Skin of body (tissue), 2 donors: ENCODE data around the gene SLC9C1. TPM values are rescaled to one million over a fixed set of nuclear protein-coding genes. Genes with fewer than 3 reads are reported as not detected.

Source experiments
- DNase-seq: peaks from one replicate; lab custom pipeline; 2025; lab: John Stamatoyannopoulos, UW
- total RNA-seq: library from RNA; depleted of rRNA; stranded (reverse); fragments of >200 nt; gene quantifications from one replicate; pipeline ENCODE4 v1.2.3, GENCODE V29; 2014

SLC9C1 gene
- 0.89 TPM for total RNA-seq

DNA sequence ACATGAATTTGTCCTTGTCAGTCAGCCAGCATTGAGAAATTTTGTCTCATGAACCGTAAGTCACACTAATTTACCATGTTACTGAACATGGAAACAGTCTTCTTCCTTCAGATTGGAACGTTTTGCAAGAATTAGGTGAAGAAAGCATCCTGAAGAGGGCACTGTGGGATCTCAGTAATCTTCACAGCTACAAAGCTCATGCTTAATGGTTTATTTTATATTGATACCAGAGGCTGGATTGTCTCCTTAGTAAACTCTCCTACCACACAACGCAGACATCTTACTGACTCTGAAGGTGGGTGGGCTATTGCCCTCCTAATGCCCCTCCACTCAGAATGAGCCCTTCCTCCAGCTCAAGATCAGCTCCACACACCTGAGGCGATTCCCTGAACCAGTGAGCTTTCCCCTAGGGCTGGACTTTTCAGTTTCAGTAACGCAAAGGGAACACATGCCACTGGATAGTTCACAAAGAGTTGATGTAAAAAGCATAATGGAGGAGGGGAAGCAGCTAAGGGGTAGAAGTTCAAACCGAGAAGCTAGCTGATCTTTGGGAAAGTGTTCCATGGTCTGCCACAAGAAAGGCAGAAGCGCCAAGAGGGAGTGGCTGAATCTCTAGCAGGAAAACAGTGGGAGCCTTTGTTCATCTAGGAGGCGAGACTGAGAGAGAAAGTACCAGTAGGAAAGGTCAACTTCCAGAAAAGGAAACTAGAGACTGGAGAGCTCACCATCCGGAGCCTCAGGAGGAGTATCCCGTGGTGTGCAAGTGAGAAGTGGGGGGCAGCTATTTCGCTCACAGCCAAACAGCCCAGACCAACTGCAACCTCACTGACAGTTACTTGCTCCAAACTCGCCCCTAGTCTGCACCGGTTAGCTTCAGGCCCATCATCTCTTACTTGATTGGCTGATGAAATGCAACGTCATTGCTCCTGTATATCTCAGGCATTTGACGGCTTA is at the start of gene SLC9C1:
Gene SLC9C1, minus strand, starts transcription at position 849 of the 954 bp plus-strand sequence. CDS start 7,425 bp downstream, outside the sequence.
- DNase-seq, result peak; percentile 81

DNA sequence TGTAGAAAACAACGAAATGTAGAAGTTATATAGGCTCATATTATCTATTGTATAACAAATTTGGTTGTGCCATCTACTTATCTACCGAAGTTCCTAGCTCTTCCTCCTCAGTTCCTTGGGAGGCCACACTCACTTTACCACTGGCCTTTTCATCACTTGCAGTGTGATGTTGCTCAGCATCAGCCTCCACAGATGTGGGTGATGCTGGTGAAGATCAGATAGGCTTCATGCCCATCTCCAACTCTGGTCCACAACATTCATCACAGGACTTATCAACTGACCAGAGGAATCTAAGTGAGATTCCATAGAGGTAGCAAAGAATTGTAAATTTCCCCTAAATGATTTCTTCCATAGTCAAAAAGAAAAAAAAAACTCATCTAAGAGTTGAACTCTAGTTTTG is 47.4 kb upstream of the SLC9C1 start:
- no peak for DNase-seq

DNA sequence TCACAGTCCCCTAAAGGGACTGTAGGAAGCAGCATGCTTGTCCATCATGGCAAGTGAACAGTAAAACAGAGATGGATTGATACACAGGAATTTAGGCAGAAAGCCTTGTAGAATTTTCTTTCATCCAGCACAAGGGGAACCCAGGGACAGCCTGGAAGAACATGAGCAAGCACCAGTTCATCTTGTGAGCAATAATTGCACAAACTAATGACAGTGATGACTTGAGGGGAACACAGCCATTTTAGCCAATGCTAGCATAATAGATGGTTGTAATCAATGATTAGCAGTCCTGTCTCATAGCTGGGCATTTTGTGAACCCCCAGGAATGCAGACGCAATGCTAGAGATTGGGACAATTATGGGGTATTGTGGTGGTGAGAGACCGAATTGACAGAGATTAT is 45.6 kb upstream of the SLC9C1 start:
- no peak for DNase-seq

DNA sequence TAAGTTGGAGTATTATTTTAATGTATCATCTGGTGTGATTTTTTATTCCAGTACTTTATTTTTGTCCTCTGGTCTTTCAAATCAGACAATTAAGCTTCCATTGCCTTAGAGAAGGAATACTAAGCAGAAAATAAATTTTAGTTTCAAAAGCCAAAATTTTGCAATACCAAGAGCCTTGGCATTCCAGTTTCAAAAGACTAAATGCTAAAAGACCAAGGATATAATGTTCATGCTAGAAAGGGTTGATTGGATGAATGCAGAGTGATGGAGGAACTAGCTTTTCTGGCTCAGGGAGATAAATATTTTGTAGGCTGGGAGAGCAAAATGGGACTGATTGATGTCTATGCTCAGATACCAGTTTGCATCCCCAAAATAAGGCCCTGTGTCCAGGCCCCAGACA is 45.1 kb upstream of the SLC9C1 start:
- DNase-seq, result no peak

DNA sequence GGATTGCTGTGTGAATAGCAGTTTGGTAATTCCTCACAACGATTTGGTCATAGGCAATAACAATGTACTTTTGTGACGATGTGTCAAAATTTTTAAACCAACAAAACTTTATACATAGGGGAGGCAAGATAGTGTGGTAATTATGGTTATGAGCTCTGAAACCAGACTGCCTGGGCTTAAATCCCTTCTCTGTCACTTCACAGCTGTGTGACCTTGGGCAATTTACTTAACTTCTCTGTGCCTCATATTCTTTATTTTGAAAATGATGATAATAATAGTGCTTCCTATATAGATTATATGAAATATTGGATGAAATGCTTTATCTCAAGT is 44.7 kb upstream of the SLC9C1 start:
- DNase-seq, result no peak

DNA sequence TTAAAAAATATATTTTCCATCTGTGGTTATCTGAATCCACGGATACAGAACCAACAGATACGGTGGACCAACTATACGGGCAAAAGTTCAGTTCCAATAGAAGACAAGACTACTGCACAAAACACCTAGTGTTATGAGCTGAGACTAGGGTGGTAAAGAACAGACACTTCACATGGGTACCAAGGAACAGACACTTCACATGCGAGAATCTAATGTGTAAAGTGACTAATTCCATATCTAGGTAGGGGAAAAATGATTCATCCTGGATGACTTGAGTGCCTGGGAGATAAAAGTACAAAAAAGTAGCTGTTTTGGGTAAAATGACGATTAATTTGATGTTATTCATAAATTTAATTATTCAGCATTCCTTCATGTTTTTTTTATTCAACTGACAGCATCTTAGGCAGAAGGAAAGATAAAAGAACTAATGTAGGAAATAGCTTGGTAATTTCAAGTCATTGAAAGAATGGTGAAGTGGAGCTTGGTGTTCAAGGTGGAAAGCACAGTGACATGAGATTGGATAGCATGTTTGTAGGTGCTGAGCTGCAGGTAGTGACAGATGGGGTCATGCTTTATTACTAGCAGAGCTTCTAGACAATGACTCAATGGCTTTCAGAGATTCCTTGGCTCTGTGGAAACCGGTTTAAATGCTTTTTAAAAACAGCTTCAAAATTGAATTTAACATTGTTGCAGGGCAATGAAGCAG is 44.2 kb upstream of the SLC9C1 start:
- no peak for DNase-seq

DNA sequence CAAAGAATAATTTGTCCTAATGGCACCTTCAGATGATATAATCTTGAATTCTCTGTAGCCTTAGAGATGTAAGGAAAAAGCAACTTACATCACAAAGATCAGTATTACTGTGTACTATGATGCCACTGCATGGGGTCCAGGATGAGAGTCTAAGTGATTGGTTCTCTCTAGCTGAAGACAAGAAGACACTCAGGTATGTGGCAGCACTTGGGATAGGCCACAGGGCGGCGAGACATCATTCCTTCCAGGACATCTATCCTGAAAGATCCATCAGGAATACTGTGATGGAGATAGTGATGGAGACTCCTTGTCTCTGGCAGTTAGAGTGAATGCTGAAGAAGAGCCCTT is 41.4 kb upstream of the SLC9C1 start:
- DNase-seq, result no peak

DNA sequence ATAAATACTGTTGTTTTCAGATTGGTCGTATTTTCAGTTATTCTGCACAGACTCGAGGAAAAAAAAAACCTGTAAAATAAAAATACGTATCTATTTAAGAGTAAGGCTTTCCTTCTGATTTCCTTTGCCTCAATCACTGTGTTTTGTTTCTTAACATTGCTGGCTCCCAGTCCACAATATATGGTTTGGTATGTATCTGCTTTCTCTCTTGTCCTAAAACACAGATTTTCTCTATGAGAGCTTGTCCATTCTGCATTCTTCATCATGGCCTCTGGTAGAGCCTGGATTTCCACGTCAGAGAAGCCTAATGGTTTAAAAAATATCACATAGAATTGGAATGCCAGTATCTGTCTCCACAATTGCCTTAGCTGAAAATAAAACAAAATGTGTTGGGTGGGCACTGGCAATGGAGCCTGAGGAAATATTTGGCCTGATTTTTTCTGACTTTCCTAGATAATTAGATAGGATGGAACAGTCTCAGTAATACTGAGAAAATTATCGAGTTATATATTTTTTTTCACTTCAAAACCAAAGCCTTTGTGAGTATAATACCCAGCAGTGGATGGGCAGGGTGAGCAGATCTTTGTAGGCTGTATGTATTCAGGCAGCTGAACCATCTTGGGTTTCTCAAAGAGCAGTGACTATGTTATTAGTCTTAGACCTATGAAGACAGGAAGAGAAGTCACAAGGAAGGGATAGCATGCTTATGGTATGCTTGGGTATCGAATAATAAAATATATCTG is 40.8 kb upstream of the SLC9C1 start:
- peak; percentile 22 for DNase-seq

DNA sequence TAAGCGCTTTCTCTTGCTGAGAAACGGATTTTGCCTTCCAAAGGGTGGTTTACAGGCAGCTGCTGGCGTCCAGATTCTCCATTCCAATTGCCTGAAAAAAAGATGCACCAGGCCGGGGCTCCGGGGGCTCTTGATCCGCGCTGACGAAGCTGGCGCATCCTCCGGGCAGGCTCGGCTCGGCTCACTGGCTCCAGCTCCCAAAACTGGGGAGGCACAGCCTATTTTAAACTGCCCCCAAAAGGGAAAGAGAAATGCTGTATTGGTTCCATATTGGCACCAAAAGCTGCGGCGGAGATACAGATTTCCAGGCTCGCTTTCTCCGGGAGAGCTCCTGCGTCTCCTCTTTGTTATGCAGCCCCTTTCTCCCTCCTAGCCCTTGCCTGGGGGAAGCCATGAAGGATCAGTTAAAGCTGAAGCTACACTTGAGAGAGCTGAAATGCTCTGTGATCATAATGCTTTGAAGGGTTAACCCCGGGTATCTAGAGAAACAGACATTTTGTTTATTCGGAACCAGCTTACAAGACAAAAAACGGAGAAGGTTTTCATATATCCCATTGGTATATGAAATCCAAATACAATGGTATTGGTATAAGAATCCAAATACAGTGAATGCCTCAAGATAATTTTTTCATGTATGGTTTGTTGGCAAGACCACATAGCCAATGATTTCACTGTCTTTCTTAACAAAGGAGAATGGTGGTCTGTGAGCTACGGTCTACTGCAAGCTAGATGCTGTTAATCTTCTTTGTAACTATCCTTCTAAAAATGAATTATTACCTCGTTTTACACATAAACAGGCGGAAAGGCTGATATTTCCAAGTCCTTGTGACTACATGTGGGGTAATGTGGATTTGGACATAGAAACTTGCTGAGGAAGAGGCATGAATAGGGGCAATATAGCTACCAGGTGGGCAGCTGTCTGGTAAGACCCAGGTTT is 39.6 kb upstream of the SLC9C1 start:
- DNase-seq, result peak; percentile 86

DNA sequence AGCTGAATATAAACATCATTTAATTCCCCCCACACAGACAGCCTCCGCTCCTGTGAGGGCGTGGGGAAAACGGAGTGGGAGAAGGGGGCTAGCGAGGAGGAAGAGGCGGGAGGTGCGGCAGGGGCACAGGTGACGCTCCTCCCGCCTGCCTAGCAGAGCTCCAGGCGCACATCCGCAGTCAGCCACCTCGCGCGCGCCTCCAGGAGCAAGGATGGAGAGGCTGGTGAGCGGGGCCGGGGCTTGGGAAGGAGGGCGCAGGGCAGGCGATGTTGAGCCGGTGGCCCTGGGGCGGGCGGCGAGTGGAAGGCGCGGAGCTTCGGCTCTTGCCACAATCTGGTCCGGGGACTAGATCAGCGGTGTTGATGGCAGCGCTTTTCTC is 39.0 kb upstream of the SLC9C1 start, which contains the start of gene CD200:
Gene CD200, plus strand, starts transcription at position 155 of the 379 bp plus-strand sequence. Its CDS starts 57 bp downstream, at position 212.
- DNase-seq, result no peak

DNA sequence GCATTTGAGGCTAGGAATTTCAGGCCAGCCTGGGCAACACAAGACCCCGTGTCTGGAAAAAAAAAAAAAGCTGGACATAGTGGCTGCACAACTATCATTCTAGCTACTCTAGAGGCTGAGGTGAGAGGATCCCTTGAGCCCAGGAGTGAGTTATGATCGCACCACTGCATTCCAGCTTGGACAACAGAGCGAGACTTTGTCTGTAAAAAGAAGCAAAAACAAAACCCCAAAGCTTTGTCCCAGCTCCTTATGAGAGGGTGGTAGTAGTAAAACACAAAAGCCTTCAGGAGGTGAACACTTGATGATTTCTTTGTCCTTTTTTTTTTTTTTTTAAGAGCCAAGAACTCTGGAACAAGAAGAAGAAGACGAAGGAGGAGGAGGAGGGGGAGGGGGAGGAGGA is 37.8 kb upstream of the SLC9C1 start:
- DNase-seq, result no peak

DNA sequence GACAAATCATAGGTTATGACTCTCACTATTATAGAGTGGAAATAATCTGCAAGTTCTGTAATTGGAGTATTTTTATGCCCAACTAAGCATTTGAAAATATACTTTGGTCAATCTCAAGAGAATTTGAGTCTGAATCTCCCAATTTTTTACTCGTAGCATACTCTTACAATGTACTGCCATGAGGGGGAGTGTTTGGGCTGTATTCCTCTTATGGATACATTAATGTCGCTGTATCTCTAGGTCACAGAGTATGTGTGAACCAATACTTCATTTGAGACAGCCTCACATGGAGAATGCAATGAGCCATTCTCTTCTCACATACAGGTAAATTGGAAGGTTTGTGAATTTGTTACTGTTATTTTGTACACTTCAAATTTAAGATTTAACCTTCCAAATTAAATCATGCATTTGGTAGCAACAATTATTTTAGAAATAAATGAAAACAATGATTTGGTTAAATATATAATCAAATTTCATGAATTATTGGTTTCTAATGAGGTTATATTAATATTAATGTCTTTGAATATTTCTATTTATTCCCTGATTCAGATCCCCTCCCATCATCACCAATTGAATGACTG is 33.4 kb upstream of the SLC9C1 start:
- peak; percentile 69 for DNase-seq

DNA sequence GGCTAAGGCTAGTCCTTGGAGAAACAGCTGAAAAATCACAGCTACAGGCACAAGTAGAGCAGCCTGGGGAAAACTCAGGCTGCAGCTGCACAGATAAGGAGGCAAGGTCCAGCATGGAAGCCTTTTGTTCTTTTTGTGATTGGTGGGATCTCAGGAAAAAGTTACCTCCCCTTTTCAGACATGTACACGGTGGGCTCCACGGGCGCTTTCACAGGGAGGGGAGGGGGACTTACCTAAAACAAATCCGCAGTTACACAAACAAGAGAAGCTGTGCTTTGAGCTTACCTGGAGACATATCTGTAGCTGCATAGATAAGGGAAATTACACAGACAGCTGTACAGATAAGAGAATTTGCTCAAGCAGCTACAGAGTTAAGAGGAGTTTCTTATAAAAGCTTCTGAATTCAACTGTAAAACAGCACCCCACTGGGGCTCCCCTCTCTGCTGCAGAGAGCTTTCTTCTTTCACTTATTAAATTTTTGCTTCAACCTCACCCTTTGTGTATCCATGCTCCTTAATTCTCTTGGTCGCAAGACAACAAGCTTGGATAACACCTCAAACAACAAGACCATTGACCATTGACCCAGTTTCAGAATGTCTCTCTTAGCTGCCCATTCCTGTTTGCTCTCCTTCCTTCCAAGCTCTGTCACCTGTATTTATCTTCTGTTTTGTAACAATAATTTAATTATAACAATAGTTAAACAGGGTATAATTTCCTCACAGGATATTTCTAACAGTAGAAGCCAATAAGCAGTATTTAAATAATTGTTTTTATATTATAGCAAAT is 28.0 kb upstream of the SLC9C1 start:
- no peak for DNase-seq

DNA sequence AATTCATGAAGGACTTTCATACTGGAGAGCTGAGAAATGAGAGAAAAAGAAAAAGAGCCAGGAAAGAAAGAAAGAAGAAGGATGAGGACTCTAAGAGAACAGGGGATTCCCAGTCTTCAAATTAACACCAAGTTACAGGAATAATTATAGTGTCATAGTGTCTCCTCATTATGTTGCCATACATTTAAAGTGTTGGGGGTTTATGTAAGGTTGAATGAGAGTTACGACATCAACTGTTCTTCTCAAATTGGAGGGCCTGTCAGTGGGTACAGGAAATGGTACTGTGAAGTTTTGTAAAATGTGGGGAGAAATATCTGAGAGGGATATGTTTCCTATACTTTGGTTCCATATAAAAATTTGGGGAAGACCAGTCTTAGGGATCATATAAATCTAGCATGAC is 26.7 kb upstream of the SLC9C1 start:
- DNase-seq, result no peak

DNA sequence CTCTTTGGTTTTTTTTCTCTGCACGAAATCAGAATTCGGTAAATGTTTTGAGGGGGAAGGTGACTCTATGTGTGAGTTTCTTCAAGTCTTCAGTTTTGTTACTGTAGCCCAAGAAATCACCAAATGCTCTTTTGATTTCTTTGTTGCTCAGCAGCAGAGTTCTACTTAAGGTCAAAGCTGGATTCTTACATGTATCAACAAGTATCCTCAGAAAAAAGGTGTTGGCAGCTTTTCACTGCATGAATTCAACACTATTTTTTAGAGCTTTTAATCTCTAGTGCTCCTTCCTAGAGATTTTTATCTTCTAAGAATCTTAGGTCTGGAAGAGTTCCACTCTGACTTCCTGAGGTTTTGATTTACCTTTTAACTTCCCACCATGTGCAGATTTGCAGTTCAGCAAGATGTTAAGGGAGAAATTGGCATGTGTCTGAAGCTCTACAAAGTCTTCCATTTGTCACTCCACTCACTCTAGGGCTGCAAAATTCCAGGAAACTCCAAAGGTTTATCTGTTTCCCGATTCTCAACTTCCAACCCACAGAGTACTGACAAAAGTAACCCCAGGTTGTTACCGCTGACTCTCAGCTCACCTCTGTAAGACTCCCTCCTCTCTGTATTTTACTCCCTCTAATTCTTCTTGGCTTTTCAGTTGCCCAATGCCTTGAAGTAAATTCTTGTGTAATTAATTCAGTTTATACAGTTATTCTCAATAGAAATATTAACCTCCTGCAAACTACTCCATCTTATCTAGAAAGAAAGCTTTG is 25.7 kb upstream of the SLC9C1 start:
- DNase-seq, result peak; percentile 4

DNA sequence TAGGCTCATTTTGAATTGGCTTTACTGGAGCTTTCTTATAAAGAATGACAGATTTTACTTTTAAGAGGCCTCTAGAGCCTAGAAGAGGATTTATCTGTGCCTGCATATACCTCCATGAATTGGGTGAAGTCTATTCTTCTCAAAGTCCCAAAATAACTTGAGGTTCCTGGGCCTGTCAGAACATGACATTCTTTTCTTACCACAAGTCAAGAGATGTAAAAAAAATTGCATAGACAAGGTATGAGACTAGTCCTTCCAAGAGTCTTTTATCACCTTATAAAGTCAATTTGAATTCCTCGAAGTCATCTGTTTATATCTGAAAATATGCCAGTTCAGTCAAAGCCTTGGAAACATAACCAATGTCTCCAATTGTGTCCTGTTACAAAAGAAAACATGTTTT is 21.8 kb upstream of the SLC9C1 start:
- no peak for DNase-seq

DNA sequence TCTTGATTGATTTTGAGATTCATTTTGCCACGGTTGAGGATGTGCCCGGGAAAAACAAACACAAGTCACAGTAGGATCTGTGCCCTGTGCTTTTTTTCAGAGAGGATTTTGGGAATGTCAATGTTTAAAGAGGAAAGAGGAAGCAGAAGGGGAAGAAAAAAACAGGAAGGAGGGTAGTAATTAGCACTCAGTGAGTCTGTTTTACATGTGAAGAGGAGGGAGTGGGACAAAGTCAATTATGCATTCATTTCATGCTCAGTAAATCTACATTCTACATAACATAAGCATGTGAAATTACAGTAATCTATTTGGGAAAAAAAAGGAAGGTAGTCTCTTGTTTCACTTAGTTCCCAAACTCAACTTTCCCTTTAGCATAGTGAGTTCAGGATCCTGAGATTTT is 20.6 kb upstream of the SLC9C1 start:
- no peak for DNase-seq

DNA sequence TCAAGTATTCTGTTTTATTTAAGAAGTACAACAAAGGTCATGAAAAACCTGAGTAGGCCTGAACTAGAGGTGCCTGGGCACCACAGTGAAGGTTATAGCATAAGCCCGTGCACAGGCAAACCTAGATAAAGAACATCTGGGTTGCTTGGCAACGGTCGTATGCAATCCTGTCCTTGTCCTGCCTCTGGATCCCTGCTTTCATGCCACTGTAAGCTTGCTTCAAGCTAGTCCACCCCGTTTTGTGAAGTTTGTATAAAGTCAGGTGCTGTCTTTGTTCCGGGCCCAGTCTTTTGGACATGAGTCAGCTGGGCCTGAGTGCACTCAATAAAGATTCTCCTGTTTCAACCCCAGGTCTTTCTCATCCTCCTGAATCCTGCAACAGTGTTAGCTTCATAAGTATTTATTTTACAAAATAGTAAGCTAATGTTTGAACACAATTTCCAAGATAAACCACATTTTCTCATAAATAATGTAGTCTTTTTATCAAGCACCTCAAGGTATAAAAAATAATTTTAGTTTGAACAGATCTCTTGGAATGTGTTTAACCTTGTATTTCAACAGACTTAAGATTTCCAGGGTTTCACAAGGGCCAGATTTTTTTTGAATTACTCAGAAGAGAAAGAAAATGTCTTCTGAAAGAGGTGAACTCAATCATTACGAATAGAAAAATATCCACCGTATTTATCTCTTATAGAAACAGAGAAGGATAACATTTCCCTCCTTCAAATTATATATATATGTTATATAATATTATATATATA is 14.3 kb upstream of the SLC9C1 start:
- DNase-seq, result peak; percentile 16
